ENCODE measurements around the gene PTDSS2.
A peak's percentile ranks its signal among the peaks of the same experiment; 100 is the strongest.

The PTDSS2 gene

GRCh38 chr11:492427-493226, 42.5 kb downstream of the PTDSS2 start:
- DNase-seq (ENCODE audit: low read depth), result no peak

GRCh38 chr11:494761-495536, 44.9 kb downstream of the PTDSS2 start:
- no peak for DNase-seq (ENCODE audit: low read depth)

DNA sequence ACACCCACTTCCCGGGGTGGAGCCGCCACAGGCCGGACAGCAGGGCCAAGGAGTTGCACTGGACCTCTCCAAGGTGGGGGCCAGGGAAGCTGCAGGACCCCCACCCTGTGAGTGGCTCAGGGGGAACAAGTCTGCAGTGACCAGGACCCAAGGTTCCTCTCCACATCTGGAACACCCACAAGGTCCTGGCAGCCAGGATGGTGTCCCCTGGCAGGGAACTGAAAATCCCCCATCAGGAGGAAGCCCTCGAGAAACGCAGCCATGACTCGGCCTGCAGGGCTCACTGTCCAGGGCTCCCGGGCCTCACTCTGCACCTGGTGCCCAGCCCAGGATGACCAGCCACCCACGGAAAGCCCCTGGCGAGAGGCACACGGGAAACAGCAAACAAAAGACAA, 45.5 kb downstream of the PTDSS2 start:
- no peak for DNase-seq (ENCODE audit: low read depth)

- no peak for DNase-seq (ENCODE audit: low read depth)
Measured at GRCh38 chr11:496834-497564, 46.9 kb downstream of the PTDSS2 start.

DNA sequence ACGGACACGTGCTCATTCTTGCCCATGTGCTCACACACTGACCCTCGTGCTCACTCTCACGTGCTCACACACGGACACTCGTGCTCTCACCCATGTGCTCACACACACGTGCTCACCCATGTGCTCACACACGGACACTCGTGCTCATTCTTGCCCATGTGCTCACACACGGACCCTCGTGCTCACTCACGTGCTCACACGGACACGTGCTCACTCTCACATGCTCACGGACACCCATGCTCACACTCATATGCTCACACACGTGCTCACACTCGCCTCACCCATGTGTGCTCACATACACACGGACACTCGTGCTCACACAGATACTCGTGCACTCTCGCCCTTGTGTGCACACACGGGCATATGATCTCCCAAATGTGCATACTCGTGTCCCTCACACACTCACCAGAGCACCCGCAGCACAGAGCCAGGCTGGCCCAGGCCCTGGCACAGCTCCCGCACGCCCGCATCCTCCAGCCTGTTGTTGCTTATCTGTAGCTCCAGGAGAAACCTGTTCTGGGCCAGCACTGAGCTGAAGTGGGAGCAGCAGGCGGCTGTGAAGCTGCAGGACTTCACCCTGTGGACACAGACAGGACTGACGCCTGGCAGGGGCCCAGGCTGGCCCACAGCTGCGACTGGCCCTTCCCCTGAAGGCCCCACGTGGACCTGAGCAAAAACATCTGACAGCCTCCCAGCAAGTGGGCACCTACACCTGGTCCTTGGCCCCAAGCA, 47.7 kb downstream of the PTDSS2 start:
- DNase-seq (ENCODE audit: low read depth), result no peak

DNA sequence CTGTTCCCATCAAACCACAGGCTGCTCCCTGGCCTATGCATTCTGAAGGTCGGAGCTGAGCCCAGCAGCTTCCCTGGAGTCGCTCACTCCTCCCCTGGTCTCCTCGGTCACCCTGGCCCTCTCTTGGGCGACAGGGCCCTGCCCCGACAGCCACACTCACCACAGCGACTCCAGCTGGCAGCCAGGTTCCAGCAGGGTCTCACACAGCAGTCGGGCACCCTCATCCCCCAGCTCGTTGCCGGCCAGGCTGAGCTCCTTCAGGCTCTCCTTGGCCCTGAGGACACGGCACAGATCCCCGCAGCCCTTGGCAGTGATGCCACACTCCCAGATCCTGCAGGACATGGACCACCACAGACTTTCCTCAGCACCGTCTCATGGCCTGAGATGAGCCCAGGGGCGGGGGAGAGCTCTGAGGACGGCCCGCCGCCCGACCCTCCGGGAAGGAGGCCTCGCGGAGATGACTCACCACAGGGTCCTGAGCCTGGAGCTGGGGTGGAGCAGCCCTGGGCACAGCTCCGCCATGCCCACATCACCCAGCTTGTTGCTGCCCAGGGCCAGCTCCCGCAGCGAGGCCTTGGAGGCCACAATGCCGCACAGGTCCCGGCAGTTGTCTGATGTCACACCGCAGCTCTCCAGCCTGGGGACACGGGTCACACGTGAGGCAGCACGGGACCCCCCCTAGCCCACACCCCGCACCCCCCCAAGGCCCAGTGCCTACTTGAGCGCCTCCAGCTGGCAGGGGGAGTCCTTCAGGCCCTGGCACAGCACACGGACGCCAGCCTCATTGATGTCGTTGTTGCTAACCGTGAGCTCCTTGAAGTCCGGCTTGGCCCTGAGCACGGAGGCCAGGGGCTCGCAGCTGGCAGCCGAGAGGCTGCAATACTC, 48.5 kb downstream of the PTDSS2 start:
- DNase-seq (ENCODE audit: low read depth), result no peak

- DNase-seq (ENCODE audit: low read depth), result no peak
Measured at GRCh38 chr11:499201-500076, 49.4 kb downstream of the PTDSS2 start.

GRCh38 chr11:501001-501682, 51.1 kb downstream of the PTDSS2 start:
- no peak for DNase-seq (ENCODE audit: low read depth)

- DNase-seq (ENCODE audit: low read depth), result no peak
Measured at GRCh38 chr11:501683-502287, 51.7 kb downstream of the PTDSS2 start.

DNA sequence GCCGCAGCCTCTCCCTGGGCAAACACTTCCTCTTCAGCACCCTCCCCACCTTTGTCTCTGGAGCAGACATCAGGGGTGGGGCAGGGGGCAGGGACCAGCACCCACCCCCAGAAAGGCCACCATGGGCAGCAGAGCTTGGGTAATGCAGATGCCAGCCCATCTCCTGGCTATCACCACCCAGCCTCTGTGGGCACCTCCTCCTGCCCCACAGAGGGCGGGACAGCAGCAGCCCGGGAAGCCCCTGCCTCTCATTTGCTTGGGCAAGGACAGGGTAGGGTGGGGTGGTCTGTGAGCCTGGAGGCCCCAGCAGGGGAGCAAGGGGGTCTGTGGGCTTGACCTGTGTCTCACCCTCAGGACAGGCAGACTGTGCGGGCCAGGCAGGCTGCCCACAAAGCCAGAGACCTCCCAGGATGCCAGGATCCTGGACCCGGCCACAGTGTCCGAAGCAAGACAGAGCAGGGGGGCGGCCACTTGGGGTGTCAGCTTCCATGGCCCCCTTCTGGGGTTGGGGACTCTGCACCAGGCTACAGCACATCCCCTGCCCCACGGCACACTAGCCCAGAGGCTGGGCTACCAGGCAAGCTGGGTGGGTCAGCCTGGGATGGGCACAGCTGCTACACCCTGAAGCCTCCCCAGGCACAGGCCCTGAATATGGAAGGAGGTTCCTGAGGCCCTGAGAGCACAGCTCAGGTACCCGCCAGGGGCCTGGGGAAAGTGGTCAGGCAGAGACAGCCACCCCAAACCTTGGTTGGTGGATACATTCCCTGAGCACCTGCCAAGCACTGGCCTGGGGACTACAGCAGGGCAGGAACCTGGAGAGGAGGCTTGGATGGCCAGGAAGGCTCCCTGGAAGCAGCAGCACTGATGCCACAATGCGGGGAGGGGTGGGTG, 52.5 kb downstream of the PTDSS2 start:
- DNase-seq (ENCODE audit: low read depth), result no peak

DNA sequence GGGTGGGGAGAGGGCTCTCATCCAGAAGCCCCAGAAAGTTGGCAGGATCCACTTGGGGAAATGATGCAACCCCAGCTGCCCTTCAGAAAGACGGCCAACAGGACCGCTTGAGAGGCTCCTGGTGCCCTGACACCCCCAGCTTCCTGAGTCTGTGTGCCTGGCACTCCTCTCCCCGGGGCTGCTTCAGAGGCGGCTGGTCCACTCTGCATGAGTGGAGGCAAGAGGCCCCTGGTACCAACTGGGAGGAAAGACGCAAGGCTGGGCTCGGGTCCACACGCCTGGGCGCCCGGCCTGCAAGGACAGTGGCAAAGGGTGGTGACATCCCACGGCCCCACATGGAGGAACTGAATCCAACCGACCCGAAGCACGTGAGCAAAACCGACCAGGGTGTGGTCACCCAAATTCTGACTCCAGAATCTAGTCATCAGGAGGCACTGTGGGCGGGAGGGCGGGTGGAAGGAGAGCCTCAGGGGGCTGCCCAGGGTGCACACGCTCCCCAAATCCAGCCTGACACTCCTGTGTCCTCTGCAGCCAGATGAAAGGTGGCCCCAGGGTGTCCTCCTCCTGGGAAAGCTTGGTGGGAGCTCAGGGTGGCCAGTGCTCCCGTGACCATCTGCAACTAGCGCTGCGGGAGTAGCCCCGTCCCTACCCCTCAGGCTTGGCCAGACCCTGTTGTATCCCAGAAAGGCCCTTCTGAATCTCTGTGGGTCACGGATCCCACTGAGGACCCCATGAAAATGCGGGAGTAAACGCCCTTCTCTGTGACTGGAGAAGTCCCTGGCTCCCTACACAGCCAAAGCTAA, 53.3 kb downstream of the PTDSS2 start:
- DNase-seq (ENCODE audit: low read depth), result peak; percentile 52

- peak; percentile 72 for DNase-seq (ENCODE audit: low read depth)
Measured at GRCh38 chr11:504053-504993, 54.2 kb downstream of the PTDSS2 start.

DNA sequence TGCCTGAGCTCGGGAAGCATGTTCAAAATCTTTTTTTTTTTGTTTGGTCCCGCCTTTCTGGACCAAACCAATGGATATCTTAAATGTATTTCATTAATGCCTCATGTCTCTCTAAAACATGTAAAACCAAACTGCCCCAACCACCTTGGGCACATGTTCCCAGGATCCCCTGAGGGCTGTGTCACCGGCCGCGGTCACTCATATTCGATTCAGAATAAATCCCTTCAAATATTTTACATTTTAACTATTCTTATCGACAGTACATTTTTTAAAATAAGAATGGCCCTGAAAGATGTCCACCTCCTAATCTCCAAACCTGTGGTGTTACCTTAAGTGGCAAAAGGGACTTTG, 54.9 kb downstream of the PTDSS2 start:
- no peak for DNase-seq (ENCODE audit: low read depth)

- DNase-seq (ENCODE audit: low read depth), result peak; percentile 99
Measured at GRCh38 chr11:506238-506994, 56.3 kb downstream of the PTDSS2 start.

GRCh38 chr11:506995-507726, 57.1 kb downstream of the PTDSS2 start, which contains the start of gene RNH1:
TSS of gene RNH1 (minus strand) at chr11:507242. CDS start at chr11:502162, 5,080 bp downstream.
- peak; percentile 94 for DNase-seq (ENCODE audit: low read depth)
